IPS-NIHi7 (cell line): ENCODE data around the gene RUNX2.
"Not testable (repeated sequence)": the region's sequence is repeated elsewhere in the genome, so short reads cannot be mapped to it uniquely, and the experiment has no call there.

ENCODE experiments used
- DNase-seq: peaks from one replicate; pipeline ENCODE4 v3.0.0; 2012; ENCODE audit warnings: mixed read lengths; ENCODE audit errors: extremely low spot score

Gene RUNX2

DNA sequence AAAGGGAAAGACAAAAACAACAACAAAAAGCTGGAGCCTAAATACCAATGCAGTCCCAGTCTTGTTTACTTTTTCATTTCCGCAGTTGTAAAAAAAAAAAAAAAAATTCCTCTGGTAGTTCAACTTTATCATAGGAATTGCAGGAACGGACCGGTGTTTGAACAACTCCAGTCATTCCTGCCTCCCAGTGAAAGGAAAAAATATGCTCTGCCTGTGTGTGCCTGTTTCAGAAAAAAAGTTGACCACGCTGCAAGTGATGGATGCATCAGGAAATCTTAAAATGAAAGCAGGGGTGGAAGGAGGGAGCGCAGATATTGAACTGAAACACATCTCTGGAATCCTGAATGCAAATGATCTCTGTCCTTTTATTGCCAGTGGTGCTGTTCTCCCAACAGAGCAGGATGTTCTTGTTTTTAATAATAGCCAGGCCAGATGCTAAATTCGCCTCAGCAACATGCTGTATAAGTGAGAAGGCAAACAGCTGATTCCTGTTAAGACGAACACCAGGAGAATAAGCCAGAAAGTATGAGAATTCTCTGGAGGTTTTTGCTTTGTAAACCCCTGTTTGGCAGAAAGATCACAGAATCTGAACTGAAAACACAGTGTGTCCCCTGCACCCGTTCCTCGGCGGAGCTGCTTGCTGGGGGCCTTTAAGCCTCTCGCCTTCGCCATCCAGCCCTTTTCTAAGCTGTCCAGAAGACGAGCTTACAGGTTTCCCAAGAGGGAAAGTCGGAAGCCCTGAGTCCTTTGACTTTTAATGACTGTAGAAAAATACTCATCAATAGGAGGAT, 228.0 kb downstream of the RUNX2 start:
- DNase-seq, result no peak

DNA sequence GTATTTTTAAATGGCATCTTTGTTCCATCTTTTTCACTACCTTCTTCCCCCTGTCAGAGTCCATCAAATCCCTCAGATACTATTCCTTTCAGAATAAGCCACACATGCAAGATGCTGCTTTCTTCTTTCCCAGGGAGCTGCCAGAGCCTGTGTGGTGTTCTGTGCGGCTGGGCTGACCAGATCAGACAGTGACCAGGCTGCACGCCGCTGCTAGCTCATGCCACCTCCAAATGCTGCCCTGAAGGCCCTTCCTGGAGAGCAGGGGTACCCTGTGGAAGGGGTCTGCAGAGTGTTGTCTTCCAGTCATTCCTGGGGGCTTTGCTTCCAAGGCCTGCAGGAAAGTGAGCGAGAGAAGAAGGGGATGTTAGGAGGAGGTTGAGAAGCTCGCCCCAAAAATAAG, 228.7 kb downstream of the RUNX2 start:
- no peak for DNase-seq

GRCh38 chr6:45557454-45557853, 229.3 kb downstream of the RUNX2 start:
- no peak for DNase-seq

DNA sequence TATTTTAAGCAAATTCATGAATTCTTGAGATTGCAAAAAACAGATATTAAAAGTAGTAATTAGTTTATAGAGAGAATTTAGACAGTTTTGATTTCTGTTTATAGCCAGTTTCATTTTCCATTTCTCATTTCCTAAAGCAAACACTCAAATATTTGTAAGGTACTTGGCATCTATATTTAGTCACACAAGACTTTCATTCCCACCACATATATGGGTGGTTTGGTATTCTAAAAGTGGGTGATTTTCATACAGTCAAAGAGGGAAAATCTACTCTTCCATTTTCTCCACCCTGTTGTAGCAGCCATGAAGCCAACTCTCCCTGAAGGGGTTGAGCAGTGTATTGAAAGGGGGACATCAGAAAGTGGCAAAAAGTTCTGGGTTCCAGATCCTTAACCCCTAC, 230.7 kb downstream of the RUNX2 start:
- no peak for DNase-seq

DNA sequence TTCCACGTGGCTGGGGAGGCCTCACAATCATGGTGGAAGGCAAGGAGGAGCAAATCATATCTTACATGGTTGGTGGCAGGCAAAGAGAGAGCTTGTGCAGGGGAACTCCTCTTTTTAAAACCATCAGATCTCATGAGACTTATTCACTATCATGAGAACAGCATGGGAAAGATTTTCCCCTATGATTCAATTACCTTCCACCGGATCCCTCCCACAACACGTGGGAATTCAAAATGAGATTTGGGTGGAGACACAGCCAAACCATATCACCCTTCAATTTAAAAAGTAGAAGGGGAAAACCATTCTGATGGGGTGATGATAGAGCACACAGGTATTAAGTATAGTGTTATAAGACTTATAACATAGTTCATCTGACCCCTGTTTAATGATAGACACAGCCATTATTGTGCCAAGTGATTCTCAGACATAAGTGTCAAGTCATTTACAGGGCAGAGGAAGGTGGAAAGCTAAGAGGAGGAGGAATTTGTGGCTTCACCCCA, 232.2 kb downstream of the RUNX2 start:
- not testable (repeated sequence) for DNase-seq

DNA sequence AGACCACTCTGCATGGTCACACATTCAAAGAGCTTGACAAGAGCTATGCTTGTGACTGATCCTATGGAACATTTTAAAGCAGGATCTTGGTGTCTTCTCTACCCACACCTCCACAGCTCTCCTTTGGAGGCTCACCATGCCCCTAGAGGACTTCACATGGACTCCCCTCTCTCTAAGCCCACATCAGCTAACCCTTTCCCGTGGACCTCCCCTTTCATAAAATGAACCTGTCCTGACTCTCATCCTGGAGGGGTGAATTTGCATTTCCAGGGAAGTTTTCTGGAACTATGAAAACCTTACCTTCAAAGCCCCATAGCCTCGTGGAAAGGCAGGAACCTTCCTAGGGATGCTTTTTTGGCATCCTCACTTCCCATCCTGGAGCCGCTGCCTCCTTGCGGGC, 234.0 kb downstream of the RUNX2 start:
- DNase-seq, result no peak

DNA sequence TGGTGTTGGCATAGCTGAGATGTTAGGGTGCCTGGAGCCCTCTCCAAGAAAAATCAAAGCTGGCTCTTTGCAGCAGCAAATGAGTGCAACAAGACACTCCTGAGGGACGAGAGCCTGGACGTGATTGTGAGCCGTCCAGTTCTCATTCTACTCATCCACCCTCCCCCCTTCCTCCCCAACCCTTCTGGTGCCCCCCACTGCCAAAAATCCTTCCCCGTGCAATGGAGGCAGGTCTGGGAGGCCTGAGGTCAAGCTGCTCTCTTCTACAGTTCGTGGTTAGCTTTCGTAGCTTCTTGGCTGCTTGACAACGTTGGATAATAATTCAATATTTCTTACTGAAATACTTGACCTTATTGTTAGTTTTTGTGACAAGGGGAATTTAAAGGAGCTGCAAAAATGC, 234.9 kb downstream of the RUNX2 start:
- DNase-seq, result no peak

GRCh38 chr6:45563844-45564243, 235.7 kb downstream of the RUNX2 start:
- DNase-seq, result no peak

- peak; percentile 55 for DNase-seq
Measured at GRCh38 chr6:45566882-45567281, 238.8 kb downstream of the RUNX2 start.

DNA sequence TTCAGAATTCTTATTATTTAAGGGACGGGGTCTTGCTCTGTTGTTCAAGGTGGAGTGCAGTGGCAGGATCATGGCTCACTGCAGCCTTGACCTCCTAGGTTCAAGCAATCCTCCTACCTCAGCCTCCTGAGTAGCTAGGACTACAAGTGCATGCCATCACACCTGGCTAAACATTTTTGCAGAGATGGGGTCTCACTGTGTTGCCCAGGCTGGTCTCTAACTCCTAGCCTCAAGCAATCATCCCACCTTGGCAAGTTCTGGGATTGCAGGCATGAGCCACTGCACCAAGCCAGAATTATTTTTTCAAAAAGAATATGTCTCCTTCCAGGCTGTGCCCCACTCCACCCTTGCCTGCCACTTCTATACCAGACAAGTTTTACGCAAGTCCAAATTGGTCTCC, 239.7 kb downstream of the RUNX2 start:
- no peak for DNase-seq

- no peak for DNase-seq
Measured at GRCh38 chr6:45568626-45569025, 240.5 kb downstream of the RUNX2 start.

DNA sequence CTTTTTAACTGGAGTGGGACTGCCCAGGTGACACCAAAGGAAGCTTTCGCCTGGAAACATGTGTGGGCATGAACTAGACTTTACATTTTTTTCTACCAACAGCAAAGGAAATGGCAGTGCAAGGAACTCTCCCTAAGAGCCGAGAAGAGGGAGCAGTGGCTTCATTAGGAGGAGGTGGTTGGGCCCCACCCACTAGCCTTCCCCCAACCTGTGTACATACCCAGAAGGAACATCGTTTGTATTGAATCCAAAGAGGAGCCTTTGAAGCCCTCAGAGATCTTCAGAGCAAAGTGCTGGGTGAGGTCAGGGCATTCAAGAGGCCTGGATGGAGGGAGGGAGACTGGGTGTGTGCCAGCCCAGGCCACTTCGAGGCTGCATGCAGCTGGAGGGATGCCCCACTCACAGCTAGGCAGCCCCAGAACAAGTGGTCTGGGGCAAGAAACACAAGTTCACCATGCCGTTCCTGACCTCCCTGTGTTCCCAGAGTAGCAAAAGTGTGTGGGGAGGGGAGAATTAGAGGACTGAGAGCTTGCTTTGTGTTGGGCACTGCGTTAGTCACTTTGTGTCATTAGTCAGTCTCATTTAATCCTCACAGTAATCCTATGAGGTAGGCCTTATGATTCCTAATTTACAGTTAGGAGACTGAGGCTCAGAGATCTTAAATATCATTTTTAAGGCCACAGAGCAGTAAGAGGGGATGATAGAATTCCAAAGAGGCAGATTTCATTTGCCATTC, 241.2 kb downstream of the RUNX2 start:
- DNase-seq, result no peak

GRCh38 chr6:45571159-45571558, 243.0 kb downstream of the RUNX2 start:
- DNase-seq, result no peak

GRCh38 chr6:45572833-45573232, 244.7 kb downstream of the RUNX2 start:
- DNase-seq, result no peak

DNA sequence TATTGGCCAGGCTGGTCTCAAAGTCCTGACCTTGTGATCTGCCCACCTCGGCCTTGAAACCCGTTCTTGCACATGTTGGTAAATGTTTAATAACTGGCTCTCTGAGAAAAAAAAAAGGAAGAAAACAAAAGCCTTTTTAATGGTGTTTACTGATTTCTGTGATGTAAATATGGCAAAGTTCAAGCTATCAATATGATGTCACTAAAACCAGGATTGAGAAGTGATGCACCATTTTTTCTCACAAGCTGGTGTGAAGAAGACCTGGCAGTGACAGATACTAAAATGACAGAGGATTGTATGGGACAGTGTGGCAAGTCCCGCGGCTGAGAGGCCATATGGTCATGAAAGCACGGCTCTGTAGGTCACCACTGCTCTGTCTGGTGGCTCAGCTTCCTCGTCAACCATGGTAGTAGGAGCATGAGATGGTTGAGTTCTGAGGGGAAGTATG, 245.9 kb downstream of the RUNX2 start:
- DNase-seq, result no peak

GRCh38 chr6:45574885-45575284, 246.8 kb downstream of the RUNX2 start:
- no peak for DNase-seq

DNA sequence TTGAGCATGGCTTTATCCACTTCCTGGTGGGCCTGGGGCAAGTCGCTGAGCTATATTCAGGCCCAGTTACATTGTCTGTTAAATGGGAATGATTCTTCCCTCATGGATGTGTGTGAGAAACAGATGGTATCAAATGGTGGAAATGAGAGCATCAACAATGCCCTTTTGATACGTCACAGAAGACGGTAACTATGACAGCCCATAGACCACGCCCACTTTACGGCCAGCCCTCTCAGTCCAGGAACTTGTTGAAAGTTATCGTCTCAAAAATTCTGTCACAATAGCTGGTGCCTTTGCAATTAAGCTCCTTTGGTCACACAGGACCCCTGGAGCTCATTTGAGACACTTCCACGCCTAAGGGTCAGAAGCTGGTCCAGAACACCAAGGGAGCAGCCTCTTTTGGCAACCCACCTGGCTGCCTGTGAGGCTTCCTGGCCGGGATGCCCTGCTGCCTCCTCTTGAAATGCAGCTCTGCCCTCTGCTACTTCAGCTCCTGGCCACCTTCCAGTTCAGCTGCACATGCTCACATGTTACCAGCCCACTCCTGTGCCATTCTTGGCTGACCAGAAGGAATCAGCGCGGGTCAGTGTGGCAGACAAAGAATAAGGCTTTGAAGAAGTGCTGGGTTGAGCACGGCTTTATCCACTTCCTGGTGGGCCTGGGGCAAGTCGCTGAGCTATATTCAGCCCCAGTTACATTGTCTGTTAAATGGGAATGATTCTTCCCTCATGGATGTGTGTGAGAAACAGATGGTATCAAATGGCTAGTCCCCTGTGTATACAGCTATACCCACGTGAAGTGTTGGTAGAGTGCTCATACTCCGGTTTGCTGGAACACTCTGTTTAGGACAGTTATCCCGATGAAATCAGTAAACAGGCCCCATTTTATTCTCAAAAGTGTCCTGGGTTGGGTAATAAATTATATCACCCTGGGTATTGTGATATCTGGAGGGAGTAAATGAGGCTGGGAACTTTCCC, 248.8 kb downstream of the RUNX2 start:
- no peak for DNase-seq

DNA sequence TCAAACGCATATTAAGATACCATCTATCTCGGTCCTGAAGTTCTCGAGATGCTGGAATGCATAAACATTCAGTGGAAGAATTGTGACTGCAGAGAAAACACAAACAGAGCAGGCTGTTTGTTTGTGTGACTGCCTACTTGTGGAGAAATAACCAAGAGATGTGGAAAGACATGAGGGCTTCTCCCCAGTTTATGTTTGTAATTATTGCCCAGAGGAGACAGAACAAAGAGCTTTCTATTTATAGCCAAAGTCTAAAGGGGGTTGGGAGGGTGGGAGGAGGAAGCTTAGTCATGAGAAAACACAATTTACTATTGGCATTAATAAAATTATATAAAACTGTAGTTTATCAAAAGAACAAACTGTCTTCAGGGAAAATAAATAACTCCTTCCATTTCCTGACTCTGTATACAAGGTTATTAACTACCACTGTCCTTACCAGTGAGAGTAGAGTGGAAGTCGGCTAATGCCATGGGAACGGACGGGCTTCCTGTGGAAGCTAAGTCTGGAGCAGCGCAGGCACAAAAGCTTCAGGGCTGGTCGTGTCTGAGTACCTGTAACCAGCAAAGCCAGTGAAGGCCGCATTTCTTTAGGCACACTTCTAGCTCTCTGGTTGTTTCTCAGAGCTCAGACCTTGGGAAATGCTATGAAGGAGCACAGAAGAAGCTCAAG, 249.8 kb downstream of the RUNX2 start:
- DNase-seq, result no peak

- no peak for DNase-seq
Measured at GRCh38 chr6:45584127-45584526, 256.0 kb downstream of the RUNX2 start.

- no peak for DNase-seq
Measured at GRCh38 chr6:45586216-45587171, 258.4 kb downstream of the RUNX2 start.
